Measurements from ENCODE around the gene OR5K4.

DNA sequence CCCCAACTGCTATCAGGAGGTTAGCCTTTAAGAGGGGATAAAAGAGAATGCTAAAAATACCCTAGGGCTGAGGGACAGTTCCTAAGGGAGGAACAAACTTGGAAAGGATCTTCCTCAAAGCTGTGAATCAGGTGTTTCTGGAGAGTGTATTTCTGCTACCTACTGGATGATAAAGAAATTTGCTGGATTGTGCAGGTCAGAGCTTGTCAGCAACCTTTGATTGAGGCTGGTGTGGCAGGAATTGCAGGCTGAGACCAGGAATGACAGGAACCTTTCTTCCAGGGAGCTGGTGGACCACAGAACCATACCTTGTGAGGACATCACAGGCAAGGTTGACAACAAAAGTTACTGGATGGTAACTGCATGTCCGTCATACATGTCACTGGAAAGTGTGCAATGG lies 14.6 kb upstream of the OR5K4 start:
- TF ChIP-seq, protein P1, sequence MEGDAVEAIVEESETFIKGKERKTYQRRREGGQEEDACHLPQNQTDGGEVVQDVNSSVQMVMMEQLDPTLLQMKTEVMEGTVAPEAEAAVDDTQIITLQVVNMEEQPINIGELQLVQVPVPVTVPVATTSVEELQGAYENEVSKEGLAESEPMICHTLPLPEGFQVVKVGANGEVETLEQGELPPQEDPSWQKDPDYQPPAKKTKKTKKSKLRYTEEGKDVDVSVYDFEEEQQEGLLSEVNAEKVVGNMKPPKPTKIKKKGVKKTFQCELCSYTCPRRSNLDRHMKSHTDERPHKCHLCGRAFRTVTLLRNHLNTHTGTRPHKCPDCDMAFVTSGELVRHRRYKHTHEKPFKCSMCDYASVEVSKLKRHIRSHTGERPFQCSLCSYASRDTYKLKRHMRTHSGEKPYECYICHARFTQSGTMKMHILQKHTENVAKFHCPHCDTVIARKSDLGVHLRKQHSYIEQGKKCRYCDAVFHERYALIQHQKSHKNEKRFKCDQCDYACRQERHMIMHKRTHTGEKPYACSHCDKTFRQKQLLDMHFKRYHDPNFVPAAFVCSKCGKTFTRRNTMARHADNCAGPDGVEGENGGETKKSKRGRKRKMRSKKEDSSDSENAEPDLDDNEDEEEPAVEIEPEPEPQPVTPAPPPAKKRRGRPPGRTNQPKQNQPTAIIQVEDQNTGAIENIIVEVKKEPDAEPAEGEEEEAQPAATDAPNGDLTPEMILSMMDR (IDR thresholded peaks at IDR 0.05): no peak
- TF ChIP-seq POLR2A (IDR thresholded peaks at IDR 0.05): no peak
- TF ChIP-seq EP300 (IDR thresholded peaks at IDR 0.05): no peak

All from ovary (tissue), 3 donors.